ENCODE data around the gene NOS1AP. TPM values are rescaled to one million over a fixed set of nuclear protein-coding genes. Genes with fewer than 3 reads are reported as not detected.
"Not testable (repeated sequence)": the region's sequence is repeated elsewhere in the genome, so short reads cannot be mapped to it uniquely, and the experiment has no call there.

NOS1AP gene
- total RNA-seq, 4 donors from 2014 or later: 1.9 to 5.4 (median 3.1) TPM

DNA sequence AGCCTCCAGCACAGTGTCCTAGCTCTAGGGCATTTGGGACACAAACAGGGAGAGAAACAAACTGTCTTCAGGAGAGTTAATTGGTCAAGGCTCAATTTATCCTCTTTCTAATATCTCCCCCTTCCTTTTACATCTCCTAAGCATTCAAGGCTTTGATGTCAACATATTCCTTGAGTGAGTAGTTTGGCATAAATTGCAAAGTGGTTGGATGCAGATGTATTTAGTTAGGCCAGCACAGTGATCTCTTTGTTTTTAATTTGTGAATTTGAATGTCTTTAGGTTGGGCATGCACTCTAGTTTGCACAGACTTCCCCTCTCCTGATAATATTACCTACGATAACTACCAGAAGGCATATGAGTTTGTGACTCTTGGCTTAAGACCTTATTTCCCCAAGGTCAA, 33.3 kb upstream of the NOS1AP start:
- DNase-seq (ENCODE audit: low spot score): no peak
- ATAC-seq (ENCODE audit: low FRiP score): no peak
- TF ChIP-seq, protein P1, sequence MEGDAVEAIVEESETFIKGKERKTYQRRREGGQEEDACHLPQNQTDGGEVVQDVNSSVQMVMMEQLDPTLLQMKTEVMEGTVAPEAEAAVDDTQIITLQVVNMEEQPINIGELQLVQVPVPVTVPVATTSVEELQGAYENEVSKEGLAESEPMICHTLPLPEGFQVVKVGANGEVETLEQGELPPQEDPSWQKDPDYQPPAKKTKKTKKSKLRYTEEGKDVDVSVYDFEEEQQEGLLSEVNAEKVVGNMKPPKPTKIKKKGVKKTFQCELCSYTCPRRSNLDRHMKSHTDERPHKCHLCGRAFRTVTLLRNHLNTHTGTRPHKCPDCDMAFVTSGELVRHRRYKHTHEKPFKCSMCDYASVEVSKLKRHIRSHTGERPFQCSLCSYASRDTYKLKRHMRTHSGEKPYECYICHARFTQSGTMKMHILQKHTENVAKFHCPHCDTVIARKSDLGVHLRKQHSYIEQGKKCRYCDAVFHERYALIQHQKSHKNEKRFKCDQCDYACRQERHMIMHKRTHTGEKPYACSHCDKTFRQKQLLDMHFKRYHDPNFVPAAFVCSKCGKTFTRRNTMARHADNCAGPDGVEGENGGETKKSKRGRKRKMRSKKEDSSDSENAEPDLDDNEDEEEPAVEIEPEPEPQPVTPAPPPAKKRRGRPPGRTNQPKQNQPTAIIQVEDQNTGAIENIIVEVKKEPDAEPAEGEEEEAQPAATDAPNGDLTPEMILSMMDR (IDR thresholded peaks at IDR 0.05): no peak

DNA sequence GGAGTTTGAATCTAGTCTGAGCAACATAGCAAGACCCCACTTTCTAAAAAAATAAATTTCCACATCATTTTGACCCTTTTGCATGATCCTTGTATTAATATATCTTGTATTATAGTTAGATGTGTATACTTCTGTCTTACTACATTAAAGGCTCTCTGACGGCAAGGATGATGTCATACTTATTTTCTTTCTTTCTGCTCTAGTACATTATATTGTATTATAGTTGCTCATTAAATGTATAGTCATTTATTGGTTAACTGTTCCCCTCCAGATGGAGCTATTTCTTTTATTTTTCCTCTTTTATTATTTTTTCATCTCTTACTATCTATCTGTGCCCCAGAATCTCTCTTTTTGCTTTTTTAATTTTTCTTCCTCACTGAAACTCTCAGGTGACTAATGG, 30.9 kb upstream of the NOS1AP start:
- TF ChIP-seq, protein P1 (IDR thresholded peaks at IDR 0.05): no peak
- ATAC-seq (ENCODE audit: low FRiP score) (no peak), DNase-seq (ENCODE audit: low spot score) (no peak)

GRCh38 chr1:162040001-162040400, 29.5 kb upstream of the NOS1AP start:
- no peak for DNase-seq (ENCODE audit: low spot score)
- ATAC-seq (ENCODE audit: low FRiP score): no peak
- TF ChIP-seq, protein P1 (IDR thresholded peaks at IDR 0.05): no peak

DNA sequence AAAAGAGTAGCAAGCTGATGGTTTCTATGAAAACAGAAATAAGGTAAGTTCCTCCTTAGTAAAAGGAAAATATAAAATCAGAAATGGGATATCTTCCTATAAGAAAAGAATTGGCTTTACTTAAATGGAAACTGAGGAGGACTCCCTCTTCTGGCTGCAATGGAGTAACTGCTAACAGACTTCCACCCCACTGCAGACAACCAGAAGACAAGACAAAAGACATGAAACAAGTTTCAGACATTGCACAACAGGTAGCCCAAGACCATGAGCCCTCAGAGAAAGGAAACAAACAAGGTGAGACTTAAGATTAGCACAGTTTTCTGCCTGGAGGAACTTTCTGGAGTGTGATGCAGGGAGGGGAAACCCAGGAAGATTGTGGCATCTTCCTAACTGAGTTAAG, 28.8 kb upstream of the NOS1AP start:
- no peak for ATAC-seq (ENCODE audit: low FRiP score)
- DNase-seq (ENCODE audit: low spot score): no peak
- TF ChIP-seq, protein P1 (IDR thresholded peaks at IDR 0.05): no peak

DNA sequence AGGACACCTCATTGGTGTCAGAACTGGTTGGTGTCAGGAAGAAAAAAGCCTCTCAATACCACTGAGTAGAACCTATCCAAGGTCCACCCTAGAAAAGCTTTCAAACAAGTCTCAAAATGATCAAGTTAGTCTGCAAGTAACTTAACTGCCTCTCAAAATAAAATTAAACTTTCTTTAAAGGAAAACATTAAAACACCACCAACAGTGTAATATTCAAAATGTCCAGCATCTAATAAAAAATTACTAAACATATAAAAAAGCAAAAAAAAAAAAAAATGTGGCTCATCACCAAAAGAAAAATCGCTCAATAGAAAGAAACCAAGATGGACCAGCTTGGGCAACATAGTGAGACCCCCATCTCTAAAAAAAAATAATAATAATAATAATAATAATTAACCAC, 27.1 kb upstream of the NOS1AP start:
- TF ChIP-seq, protein P1 (IDR thresholded peaks at IDR 0.05): no peak
- no peak for ATAC-seq (ENCODE audit: low FRiP score)
- DNase-seq (ENCODE audit: low spot score): no peak

- ATAC-seq (ENCODE audit: low FRiP score) (no peak), DNase-seq (ENCODE audit: low spot score) (no peak)
- TF ChIP-seq, protein P1 (IDR thresholded peaks at IDR 0.05): no peak
Observed at GRCh38 chr1:162046921-162047320, 22.6 kb upstream of the NOS1AP start.

DNA sequence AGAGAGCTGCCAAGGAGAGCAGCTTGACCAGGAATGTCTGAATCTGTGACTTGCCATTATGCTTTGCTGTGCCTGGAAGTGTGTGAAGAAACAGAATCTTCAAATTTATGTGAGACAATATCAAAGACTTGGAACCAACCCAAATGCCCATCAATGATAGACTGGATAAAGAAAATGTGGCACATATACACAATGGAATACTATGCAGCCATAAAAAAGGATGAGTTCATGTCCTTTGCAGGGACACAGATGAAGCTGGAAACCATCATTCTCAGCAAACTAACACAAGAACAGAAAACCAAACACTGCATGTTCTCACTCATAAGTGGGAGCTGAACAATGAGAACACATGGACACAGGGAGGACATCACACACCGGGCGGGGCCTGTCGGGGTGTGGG, 15.5 kb upstream of the NOS1AP start:
- DNase-seq (ENCODE audit: low spot score); ATAC-seq (ENCODE audit: low FRiP score): not testable (repeated sequence)

DNA sequence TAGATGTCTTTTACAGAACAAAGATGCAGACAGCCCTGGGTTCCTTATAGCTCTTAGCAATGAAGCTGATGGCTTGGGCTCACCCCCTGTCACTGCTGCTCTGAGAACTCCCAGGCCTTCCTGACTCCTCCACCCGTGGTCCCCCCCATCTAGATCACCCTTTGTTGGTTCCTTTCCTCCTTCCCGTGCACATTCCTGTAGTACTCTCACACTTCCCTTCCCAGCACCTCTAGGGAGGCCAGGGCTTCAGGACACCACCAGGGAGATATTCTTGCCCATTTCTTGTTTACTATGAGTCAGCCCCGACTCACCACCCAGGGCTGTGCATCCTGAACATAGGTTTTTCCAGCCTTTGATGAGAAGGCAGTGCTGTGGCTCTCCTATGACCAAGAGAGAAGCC, 14.4 kb upstream of the NOS1AP start:
- no peak for DNase-seq (ENCODE audit: low spot score)
- TF ChIP-seq, protein P1 (IDR thresholded peaks at IDR 0.05): no peak
- no peak for ATAC-seq (ENCODE audit: low FRiP score)
